Type B pancreatic cell (in vitro differentiated cells): ENCODE data around the gene WNT3A. TPM values are rescaled to one million over a fixed set of nuclear protein-coding genes. Genes with fewer than 3 reads are reported as not detected.

Experiments used
- DNase-seq: peaks from one replicate; pipeline ENCODE4 v3.0.0; 2021; ENCODE audit warnings: mixed read lengths; ENCODE audit not compliant: unreplicated experiment; ENCODE audit errors: extremely low spot score
- H3K27ac Mint-ChIP-seq: 2 replicates; pipeline ENCODE4 v1.8.0; 2021; ENCODE audit warnings: mild to moderate bottlenecking, mixed read lengths
- H3K27me3 Mint-ChIP-seq: 2 replicates; pipeline ENCODE4 v1.8.0; 2021; ENCODE audit warnings: mixed read lengths
- H3K36me3 Mint-ChIP-seq: 2 replicates; pipeline ENCODE4 v1.8.0; 2021; ENCODE audit warnings: mixed read lengths
- H3K4me1 Mint-ChIP-seq: one replicate; pipeline ENCODE4 v1.8.0; 2021; ENCODE audit warnings: mixed read lengths; ENCODE audit not compliant: unreplicated experiment
- H3K4me3 Mint-ChIP-seq: 2 replicates; pipeline ENCODE4 v1.8.0; 2021; ENCODE audit warnings: mild to moderate bottlenecking, mixed read lengths
- H3K9me3 Mint-ChIP-seq: 2 replicates; pipeline ENCODE4 v1.8.0; 2021; ENCODE audit warnings: mixed read lengths
- total RNA-seq: library from RNA; stranded (reverse); gene quantifications from 2 replicates; pipeline ENCODE4 v1.2.1, GENCODE V29; 2021; ENCODE audit warnings: low replicate concordance
- TF ChIP-seq, protein P1 (sequence below): fragments of 200-600 bp; sonication (generic); conservative IDR thresholded peaks from 2 replicates; pipeline ENCODE4 v1.5.0; 2021; ENCODE audit warnings: antibody characterized with exemption, mild to moderate bottlenecking

Gene WNT3A
- total RNA-seq, 1 donor from 2014 or later, result 6.4 TPM

DNA sequence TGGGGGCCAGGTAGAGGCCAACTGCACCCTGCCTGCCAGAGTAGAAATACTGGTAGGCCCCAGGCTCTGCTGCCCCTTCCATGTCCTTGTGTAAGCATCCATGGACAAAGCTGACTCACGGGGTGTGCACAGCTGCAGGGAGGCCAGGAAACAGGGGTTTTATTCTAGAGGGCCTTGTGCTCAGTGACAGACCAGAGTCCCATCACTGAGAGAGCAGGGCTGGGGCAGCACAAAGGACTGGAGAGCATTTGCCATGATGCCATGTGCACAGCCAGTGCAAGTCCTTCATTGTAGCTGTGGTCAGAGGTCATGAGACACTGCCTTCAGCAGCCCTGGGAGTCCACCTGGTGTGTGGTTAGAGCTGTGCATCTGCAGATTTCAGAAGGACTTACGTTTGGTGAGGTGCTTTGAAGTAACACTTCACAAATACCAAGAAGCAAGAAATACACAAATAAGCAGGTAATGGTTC is 83.8 kb downstream of the WNT3A start:
- TF ChIP-seq, protein P1, sequence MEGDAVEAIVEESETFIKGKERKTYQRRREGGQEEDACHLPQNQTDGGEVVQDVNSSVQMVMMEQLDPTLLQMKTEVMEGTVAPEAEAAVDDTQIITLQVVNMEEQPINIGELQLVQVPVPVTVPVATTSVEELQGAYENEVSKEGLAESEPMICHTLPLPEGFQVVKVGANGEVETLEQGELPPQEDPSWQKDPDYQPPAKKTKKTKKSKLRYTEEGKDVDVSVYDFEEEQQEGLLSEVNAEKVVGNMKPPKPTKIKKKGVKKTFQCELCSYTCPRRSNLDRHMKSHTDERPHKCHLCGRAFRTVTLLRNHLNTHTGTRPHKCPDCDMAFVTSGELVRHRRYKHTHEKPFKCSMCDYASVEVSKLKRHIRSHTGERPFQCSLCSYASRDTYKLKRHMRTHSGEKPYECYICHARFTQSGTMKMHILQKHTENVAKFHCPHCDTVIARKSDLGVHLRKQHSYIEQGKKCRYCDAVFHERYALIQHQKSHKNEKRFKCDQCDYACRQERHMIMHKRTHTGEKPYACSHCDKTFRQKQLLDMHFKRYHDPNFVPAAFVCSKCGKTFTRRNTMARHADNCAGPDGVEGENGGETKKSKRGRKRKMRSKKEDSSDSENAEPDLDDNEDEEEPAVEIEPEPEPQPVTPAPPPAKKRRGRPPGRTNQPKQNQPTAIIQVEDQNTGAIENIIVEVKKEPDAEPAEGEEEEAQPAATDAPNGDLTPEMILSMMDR, result no peak
- H3K4me1 Mint-ChIP-seq, result peaks cover 26% of the 10 kb centered on the region
- H3K36me3 Mint-ChIP-seq, result peaks cover 24% of the 10 kb centered on the region
- no peaks in the 10 kb centered on the region for H3K9me3 Mint-ChIP-seq
- no peak for DNase-seq
- peak overlapping the region; percentile 81 for H3K27ac Mint-ChIP-seq
- H3K27me3 Mint-ChIP-seq, result no peaks in the 10 kb centered on the region
- H3K4me3 Mint-ChIP-seq, result no peak overlapping the region

DNA sequence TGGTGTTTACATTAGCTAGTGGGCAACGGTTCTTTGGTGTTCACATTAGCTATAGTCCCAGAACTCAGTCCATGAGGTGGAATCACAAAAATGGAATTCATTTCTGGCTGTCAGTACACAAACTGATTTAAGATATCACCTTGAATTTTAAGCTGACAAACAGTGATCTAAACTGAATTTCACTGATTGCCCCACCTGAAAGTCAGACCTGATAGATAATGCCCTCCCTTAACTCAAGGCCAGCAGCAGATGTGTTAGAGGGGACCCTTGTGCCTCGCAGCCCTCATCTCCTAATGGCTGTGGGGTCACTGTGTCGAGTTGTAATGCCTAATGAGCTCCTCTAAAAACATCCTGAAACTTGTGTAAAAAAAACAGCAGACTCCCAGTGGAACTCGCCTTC is 84.3 kb downstream of the WNT3A start:
- Mint-ChIP-seq H3K36me3 (peaks cover 28% of the 10 kb centered on the region), H3K27me3 (no peaks in the 10 kb centered on the region), H3K4me1 (peaks cover 26% of the 10 kb centered on the region), H3K9me3 (no peaks in the 10 kb centered on the region), H3K4me3 (no peak overlapping the region), H3K27ac (peak overlapping the region; percentile 81)
- no peak for DNase-seq
- TF ChIP-seq, protein P1, result no peak

DNA sequence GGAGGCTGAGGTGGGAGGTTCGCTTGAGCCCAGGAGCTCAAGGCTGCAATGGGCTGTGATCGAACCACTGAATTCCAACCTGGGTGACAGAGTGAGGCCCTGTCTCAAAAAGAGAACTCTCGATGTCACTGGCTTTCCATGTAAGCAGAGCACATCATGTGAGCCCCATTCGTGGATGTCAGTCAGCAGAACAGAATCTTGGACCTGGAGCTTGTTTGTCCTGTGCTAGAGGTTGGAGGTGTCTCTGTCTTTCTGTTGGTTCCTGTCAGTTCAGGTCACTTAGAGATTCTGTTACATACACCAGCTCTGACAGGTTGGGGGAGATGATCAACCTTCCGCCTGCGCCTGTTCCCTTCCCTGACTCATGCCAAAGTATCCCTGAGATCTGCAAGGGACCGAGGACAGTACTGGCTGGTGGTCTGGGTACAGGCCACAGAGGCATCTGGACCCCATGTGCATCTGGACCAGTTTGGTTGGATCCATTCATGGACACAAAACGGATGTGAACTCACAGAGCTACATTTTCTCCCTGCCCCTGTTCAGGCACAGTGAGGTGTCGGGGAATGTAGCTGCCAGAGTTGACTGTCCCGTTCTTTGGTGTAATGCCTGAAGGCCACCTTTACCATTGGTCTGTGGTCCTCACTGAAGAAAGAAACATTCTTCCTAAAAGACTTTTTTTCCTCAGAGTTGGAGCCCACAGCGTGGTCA is 85.7 kb downstream of the WNT3A start:
- no peak for DNase-seq
- peaks cover 28% of the 10 kb centered on the region for H3K36me3 Mint-ChIP-seq
- peak overlapping the region; percentile 81 for H3K27ac Mint-ChIP-seq
- TF ChIP-seq, protein P1, result no peak
- no peak overlapping the region for H3K4me3 Mint-ChIP-seq
- H3K4me1 Mint-ChIP-seq, result peaks cover 15% of the 10 kb centered on the region
- no peaks in the 10 kb centered on the region for H3K9me3 Mint-ChIP-seq
- H3K27me3 Mint-ChIP-seq, result no peaks in the 10 kb centered on the region

- Mint-ChIP-seq H3K27ac (peak overlapping the region; percentile 81), H3K27me3 (no peaks in the 10 kb centered on the region), H3K36me3 (peaks cover 23% of the 10 kb centered on the region), H3K9me3 (no peaks in the 10 kb centered on the region), H3K4me3 (no peak overlapping the region), H3K4me1 (peaks cover 9% of the 10 kb centered on the region)
- no peak for DNase-seq
- TF ChIP-seq, protein P1, result no peak
Observed at GRCh38 chr1:228093050-228093906, 86.5 kb downstream of the WNT3A start.

DNA sequence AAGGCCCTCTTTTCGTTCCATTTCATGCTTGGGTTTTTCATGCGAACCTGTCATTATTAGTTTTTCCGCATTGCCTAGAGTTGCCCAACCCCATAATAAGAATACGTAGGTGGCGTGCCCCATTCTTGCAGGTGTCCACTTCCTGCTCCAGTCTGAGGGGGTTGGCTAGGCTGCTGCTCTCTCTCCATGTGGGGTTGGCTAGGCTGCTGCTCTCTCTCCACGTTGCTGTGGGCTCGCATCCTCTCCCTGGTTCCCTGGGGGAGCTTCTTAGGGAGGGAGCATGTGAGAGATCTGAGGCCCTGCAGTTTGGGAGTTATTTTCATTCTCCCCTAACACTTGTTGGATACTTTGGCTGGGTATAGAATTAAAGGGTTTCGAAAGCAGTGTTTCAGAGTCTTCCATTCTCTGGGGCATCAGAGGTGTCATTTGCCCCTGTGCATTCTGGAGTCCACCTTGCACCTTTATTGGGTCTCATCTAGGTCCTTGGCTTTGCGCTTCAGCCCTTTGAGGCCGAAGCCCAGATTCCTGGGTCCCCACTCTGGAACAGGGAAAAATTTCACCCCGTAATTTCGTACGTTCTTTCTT is 87.7 kb downstream of the WNT3A start:
- DNase-seq, result peak; percentile 39
- Mint-ChIP-seq H3K4me3 (no peak overlapping the region), H3K36me3 (peaks cover 32% of the 10 kb centered on the region), H3K4me1 (no peaks in the 10 kb centered on the region), H3K27me3 (no peaks in the 10 kb centered on the region), H3K9me3 (no peaks in the 10 kb centered on the region), H3K27ac (peak overlapping the region; percentile 62)
- TF ChIP-seq, protein P1, result no peak
